GM19238 (cell line): ENCODE results near the gene IDI1.
A peak's percentile ranks its signal among the peaks of the same experiment; 100 is the strongest.
"Not testable (repeated sequence)": the region's sequence is repeated elsewhere in the genome, so short reads cannot be mapped to it uniquely, and the experiment has no call there.

Experiments used
- DNase-seq: peaks from one replicate; pipeline ENCODE4 v3.0.0; 2011; ENCODE audit warnings: low spot score; ENCODE audit not compliant: insufficient read length

Gene IDI1

DNA sequence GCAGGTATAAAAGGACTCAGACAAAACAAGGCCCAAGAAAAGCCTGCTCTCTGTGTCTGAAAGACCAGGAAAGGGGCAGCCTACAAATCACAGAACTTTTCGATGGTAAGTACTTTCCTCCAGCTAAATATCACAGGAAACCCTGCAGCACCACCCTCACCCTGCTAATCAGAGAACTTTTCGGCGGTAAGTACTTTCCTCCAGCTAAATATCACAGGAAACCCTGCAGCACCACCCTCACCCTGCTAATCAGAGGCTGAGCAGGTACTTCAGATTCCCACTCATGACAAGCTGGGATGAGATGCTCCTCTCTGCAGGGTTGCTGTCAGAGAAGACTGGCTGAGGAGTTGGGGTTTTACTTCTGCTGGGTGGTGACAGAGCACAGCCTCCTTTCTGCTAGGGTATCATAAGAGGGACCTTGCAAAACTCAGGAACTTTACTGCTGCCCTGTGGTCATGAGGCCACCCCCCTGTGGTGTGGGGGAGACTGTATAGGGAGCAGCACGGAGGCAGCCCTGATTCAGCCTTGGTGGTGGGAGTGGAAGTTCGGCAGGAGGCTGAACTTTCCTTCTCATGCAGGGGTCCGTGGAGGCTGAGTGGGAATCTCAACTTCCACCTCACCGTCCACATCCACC, 14.4 kb upstream of the IDI1 start:
- DNase-seq: no peak

DNA sequence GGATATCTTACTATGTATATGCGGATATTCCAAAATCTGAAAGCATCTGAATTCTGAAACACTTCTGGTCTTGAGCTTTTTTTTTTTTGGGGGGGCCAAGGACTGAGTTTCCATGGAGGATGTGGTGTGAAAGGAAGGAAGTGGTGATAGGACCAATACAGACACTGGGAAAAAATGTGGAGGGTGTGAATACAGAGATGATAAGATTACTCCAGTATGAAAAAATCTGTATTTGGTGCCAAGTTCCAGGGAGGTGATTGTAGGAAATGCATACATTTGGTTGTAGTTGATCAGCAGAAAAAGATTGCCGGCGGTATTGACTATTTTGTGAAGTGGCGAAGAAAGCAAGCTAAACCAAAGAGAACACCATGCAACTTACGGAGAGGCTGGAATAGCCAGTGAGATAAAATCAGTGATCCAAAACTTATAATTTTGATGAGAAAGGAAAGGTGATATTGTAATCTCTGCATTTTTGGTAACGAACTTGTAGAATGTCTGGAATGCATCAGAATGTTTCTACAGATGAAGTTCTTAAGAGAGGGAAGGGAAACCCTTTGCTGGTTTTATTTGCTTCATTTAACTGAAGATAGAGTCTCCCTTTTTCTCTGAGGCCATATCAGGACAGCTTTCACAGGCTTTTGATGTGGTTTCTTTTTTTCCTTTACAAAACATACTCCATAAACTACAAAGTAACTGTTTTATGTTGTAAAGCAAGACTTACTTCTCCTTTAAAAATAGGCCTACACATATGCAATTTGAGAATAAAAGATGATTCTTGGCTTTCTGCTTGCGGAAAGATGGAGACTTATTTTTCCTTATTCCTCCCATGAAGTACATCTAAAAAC, 13.2 kb upstream of the IDI1 start:
- DNase-seq: no peak

DNA sequence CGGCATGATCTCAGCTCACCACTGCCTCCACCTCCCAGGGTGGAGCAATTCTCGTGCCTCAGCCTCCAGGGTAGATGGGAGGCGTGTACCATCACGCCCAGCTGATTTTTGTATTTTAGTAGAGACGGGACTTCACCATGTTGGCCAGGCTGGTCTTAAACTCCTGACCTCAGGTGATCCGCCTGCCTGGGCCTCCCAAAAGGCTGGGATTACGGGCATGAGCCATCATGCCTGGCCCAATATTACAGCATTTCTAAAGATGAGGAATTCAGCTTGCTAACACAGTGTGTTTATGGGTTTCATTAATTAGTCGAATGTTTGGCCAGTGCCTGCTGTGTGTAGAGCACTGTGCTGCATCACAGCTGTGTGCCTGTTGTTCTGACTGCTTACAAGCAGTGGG, 11.0 kb upstream of the IDI1 start:
- DNase-seq: no peak

DNA sequence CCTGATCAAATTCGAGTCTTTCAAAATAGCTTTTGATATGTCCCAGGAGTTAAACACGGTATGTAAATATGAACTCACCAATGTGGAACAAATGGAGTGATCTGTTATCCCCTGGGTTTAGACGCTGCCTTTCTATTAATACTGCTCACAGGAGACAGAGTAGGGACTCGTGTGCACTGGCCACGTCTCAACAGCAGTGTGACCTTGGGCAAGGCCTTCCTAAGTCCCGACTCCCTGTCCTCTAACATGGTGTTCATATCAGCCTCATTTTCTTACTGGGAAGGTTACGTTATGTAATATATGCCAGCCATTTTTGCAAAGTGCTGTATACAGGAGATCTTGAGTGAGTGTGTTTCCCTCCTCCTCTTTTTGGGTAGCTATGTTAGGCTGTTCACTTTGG, 9.1 kb upstream of the IDI1 start:
- DNase-seq: no peak

DNA sequence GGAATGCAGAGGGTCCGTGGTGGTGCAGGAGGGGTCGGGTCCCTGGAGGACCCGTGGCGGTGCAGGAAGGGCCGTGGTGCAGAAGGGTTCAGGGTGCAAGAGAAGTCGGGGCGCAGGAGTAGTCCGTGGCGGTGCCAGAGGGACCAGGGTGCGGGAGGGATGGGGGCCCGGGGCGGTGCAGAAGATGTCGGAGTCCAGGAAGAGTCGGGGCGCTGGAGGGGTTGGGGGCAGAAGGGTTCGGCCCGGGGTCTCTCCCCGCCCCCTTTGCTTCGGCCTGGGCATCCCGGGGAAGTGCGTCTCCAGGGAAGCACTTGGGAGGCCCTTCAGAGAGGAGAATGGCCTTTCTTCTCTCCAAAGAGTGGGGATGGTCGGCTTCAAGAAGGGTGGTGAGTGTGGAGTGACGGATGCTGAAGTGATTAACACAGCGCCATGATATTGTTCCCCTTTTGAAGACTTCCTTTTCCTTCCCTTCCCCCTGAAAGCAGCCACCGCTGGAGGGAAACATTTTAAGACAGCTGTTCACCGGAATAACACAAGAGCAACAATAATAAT, 8.3 kb upstream of the IDI1 start:
- peak; percentile 22 for DNase-seq

DNA sequence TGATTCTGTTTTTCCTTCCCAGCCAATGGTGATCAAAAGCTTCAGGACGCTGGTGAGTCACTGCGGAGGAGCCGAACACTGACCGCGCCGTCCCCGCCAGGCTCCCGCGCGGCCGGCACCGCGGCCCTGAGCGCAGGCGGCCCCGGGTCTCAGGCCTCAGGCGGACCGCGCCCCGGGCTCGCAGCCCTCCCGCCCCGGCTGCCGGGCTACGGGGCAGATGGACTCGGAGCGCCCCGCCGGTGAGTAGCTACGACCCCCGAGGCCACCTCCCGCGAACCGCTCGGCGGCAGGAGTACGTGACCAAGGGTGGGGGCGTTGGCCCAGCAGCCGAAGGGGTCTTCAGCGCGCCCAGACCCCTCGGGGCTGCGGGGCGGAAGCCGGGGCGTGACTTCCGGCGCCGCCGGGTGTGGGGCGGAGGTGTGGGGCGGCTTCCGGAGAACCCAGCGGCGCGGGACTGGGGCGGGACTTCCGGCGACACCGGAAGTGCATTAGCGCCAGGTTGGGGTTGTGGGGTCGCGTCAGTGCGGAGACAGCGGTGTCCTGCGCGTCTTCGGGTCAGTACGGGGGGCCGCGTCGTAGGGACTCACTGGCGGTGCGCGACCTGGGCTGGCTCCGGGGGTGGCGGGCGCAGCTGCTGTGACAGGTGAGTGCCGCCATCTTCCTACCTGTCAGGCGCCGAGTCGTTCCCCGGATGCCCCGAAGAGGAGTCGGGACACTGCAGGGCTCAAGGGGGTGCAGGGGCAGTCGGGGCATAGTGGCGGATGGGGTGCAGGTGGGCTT, 7.6 kb upstream of the IDI1 start, which contains the start of gene WDR37:
Gene WDR37 (plus strand): TSS at position 60 of the 780 bp plus-strand sequence. CDS start 15,771 bp downstream, outside the sequence.
- DNase-seq: peak; percentile 95

DNA sequence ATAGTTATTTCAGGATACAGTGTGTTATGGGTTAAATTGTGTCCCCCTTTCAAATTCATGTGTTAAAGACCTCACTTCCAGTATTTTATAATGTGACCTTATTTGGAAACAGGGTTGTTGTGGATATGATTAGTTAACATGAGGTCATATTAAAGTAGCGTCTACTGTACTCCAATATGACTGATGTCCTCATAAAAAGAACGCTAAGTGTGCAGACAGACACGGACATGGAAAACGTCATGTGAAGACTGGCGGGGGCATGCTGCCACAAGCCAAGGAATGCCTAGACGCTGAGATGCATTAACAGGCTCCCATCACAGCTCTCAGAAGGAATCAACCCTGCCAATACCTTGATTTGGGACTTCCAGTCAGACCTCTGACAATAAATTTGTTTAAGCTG, 5.8 kb upstream of the IDI1 start:
- no peak for DNase-seq

DNA sequence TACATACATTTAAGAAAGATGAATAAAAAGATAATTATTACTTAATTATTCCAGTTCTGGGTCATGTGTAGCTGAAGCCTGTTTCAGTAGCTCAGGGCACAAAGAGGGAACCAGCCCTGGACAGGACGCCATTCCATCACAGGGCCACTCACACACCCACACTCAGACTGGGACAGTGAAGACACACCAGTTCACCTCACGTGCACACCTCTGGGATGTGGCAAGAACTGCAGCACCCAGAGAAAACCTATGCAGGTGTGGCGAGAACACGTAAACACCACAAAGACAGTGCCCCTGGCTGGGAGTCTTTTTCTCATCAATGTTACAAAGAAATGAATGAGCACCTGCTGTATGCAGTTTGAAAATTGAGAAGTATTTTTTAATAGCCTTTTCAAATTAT, 1.6 kb upstream of the IDI1 start:
- no peak for DNase-seq

DNA sequence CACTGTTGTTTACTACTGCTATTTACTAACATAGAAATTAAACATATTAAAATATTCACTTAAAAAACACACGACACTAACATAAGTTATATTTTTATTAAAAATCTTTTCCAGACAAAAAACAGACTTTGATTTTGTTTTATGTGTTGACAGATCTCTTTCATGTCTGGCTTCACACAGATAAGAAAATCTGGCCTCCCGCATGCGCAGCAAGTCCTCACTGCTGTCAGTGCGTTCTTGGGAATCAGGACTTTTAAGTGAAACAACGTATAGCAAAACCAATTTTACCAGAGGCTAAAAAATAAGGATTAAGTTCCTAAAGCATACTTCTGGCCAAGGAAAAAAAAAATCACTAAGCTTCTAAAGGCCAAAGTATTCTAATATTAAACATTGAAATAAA, 1.2 kb upstream of the IDI1 start:
- no peak for DNase-seq

DNA sequence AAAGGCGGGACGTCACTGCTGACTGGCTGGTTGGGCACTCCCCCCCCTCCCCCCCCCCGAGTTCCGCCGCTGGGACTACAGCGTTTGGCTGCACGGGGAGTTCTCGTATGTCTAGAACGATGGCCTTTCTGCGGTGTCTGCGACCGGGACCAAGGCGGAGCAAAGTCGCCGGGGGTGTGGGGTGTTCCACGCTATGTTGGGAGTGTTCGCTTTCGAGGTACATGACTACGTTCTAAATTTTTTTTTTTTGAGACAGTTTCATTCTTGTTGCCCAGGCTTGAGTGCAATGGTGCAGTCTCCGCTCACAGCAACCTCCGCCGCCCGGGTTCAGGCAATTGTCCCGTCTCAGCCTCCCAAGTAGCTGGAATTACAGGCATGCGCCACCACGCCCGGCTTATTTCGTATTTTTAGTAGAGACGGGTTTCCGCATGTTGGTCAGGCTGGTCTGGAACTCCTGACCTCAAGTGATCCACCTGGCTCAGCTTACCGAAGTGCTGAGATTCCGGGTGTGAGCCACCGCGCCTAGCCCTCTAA, 573 bp upstream of the IDI1 start:
- no peak for DNase-seq

DNA sequence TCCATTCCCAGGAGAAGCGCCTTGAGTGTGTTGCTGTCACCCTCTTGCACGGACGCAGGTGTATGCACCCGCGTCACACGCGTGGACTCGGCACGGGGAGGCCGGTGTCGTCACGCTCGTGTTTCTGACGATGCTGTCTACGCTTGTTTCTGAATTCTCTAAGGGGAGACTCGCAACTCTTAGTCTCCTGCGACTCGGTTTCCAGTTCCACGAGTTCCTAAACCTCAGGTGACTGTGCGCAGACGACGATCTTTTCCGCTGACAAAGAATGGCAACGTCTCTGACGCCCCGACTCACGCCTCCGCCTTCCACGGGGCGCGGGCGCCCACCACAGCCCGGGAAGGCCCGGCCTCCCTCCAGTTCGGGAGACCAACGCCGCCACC, 579 bp downstream of the IDI1 start:
- DNase-seq: no peak

DNA sequence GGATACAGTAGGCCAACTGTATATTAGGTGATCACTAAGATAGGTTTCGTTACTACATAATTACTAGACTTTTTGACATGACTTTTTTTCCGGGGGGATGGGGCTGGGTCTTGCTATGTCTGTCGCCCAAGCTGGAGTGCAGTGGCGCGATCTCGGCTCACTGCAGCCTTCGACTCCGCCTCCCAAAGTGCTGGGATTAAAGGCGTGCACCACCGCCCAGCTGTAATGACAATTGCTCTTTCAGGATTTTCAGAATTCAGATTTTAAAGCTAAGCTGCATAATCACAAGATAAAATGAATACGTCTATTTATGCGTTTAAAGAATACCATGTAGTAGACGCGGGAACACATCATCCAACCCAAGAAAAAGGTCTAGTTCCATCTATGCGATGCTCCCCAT, 982 bp downstream of the IDI1 start:
- no peak for DNase-seq

DNA sequence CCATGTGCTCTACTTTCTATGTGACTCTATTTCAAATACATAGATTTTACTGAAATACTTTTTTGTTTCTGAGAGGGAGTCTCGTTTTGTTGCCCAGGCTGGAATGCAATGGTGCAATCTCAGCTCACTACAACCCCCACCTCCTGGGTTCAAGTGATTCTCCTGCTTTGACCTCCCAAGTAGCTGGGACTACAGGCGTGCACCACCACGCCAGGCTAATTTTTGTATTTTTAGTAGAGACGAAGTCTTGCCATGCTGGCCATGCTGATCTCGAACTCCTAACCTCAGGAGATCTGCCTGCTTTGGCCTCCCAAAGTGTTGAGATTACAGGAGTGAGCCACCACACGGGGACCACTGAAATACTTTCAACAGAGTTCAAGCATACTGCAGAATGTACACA, 3.5 kb downstream of the IDI1 start:
- DNase-seq: no peak

DNA sequence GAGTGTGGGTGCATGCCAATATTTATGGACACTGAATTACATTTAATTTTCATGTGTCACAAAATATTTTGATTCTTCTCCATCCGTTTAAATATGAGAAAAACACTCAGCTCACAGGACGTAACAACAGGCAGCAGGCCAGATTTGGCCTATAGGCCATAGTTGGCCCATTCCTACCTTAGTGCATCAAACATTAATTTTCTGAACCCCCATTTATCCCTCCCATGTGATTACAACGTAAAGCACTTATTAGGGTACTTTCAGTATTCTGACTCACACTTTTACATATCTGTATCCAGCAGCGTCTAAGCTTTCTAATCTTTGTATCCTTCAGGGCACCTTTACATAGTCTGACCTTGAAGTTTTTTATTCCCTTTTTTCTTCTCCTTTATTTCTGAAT, 4.0 kb downstream of the IDI1 start:
- DNase-seq: no peak

DNA sequence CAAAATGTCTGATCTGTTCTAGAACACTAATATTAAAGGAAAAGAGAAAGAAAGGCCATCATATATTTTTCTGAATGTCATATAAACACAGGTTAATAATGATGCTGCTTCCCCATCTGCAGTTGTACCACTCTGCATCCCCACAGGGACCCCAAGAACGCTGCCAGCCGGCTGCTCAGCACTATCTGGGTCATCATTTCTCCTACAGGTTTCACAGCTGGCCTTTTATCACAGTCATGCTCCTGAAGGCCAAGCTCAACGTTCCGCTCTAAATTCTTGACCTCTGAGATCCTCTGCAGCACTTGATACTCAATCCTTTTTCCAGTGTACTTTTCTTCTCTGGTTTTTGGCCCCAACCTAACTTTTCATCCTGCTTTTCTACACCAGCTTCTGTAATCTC, 4.8 kb downstream of the IDI1 start:
- DNase-seq: no peak

DNA sequence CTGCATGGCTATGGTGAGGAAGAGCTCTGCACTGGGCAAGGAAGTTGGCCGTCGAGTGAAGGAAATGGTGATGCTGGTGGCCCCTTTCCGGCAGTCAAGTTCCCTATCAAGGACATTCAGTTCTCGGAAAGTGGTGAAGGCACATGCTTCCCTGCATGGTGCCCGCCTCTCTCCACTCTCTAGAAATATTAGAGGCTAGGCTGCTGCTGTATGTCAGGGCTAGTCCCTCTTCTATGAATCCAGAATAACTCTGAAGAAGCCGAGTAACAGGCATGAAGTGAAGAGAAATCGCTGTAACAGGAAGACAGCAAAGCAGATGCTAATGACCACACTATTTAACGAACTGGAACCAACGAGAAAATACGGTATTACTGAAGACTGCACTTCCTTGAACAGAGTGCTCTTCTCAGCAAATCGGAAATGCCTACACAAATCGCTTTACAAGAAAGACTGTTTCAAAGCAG, 5.4 kb downstream of the IDI1 start:
- DNase-seq: peak; percentile 22

DNA sequence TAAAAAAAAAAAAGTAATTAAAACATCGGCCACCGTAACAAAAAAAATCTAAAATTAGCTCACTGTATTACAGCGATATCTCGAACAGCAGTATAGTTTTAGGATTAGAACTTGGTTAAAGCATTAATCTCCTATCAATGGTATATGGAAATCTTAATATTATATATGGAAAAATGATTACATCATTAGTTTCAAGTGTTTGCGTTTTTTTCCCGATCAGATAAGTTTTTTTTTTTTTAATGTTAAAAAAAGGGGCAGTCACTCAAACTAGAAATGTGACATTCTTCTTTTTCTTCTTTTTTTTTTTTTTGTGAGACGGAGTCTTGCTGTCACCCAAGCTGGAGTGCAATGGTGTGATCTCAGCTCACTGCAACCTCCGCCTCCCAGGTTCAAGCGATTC, 7.4 kb downstream of the IDI1 start:
- no peak for DNase-seq

DNA sequence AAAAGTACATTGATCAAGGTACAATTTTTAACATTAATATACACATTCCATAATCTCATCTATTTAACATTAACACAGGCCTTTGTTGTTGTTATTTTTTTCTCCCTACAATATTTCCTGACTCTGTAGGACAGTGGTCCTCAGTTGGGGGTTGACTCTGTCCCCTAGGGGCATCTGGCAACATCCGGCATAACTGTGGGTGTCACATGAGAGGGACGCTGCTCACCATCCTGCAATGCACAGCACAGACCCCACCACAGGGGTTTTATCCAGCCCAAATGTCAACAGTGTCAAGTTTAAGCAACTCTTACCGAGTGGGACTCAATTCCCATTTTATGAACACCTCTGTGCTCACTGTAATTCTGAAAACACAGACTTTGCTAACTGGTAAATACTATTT, 8.8 kb downstream of the IDI1 start:
- DNase-seq: no peak

DNA sequence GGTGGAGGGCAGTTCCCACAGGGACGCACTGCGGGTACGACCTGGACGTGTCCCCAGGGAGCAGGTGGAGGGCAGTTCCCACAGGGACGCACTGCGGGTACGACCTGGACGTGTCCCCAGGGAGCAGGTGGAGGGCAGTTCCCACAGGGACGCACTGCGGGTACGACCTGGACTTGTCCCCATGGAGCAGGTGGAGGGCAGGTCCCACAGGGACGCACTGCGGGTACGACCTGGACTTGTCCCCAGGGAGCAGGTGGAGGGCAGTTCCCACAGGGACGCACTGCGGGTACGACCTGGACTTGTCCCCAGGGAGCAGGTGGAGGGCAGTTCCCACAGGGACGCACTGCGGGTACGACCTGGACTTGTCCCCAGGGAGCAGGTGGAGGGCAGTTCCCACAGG, 10.2 kb downstream of the IDI1 start:
- DNase-seq: not testable (repeated sequence)

DNA sequence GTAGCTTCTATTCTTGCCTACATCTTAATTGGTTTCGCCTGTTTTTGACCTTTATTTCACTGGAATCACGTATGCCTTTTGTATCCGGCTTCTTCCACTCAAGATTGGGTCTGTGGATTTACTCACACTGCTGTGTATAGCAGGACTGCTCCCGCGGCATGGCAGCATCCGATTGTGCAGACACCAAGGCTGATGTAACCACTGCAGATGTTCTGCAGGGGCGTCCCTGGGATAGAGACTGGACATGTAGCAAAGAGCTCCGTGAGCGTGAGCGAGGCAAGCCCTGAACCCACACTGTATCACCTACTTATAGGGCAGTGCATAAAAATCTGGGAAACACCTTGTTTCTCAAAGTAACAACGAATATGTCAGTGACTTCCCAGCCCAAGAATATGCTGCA, 11.8 kb downstream of the IDI1 start:
- DNase-seq: no peak

DNA sequence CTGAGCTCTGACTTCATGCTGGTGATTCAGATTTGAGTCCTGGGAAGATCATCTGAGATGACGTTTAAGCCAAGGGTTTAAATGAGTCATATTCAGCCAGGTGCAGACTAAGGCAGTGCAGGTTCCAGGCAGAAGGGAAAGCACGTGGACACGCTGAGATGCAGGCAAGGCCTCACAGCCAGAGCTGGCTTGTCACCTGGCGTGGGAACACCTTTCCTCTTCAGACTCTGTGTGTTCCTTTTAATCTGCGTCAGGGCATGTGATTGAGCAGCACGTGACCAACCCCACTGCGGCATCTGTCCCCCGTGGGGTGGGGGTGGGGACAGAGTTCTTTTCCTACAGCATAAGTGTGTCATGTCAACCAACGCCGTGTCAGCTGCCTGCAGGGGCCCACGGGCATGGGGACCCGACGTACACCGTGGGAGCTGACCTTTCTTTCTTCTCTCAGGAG, 12.6 kb downstream of the IDI1 start:
- peak; percentile 28 for DNase-seq

DNA sequence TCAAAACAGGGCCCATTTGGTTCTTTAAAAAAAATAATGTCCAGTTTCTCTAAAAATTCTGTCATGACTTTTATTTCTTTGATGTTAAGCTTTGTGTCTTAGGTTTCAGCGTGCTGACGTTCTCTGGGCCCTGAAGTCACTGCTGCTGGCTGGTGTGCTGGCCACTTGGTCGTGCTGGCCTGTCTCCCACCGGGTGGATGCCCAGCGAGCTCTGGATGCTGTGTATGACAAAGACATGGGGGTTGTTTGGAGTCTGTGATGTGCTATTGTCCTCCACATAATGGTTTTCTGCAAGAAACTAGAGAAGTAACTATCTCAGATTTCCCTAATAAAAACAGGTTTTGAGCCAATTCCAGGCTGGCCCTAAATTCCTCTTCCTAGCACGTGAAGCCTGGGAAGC, 13.7 kb downstream of the IDI1 start:
- DNase-seq: no peak
